Measurements from ENCODE around the gene EMILIN2.
"Not testable (repeated sequence)": the region's sequence is repeated elsewhere in the genome, so short reads cannot be mapped to it uniquely, and the experiment has no call there.

- not testable (repeated sequence) for TF ChIP-seq YY1 (IDR thresholded peaks at IDR 0.05; ENCODE audit: borderline replicate concordance in 1 of 3, control insufficient read depth in 1 of 3, extremely low read depth in 1 of 3, insufficient read depth in 3 of 3, insufficient read length in 1 of 3, insufficient replicate concordance in 2 of 3, low read depth in 1 of 3, low read length in 2 of 3); SIN3A (IDR thresholded peaks at IDR 0.05; ENCODE audit: borderline replicate concordance in 2 of 2, control insufficient read depth in 1 of 2, low read depth in 2 of 2, low read length in 2 of 2); TEAD4 (IDR thresholded peaks at IDR 0.05; ENCODE audit: low read length); TEAD4 (CRISPR knock-in tag; IDR thresholded peaks at IDR 0.05; ENCODE audit: borderline replicate concordance); MTA1 (IDR thresholded peaks at IDR 0.05; ENCODE audit: borderline replicate concordance); ZBTB26 (CRISPR knock-in tag; IDR thresholded peaks at IDR 0.05)
Measured at GRCh38 chr18:2852460-2852859, 5.7 kb downstream of the EMILIN2 start.
